ACHN (cell line): Measurements from ENCODE around the gene C4orf36.
"Not testable (repeated sequence)": the region's sequence is repeated elsewhere in the genome, so short reads cannot be mapped to it uniquely, and the experiment has no call there.

Source experiments
- DNase-seq: peaks from one replicate; pipeline ENCODE4 v3.0.0-alpha.2; 2015
- in situ Hi-C: cut with HindIII; loops from 2 replicates; pipeline ENCODE4 v1.10.0; 2017; ENCODE audit warnings: low sequenced_read_pairs, low pct_ligation_motif_present, low pct_unique_long_range_greater_than_20kb

C4orf36 gene

GRCh38 chr4:86878640-86879039 lies 13.6 kb downstream of the C4orf36 start:
- no peak for DNase-seq
- in situ Hi-C loops: no loop called here

- DNase-seq: no peak
- in situ Hi-C loops: no loop called here
Measured at GRCh38 chr4:86876894-86877685, 15.1 kb downstream of the C4orf36 start.

GRCh38 chr4:86875436-86875835 lies 16.8 kb downstream of the C4orf36 start:
- in situ Hi-C loops, DNase-seq: not testable (repeated sequence)

GRCh38 chr4:86872135-86872534 lies 20.1 kb downstream of the C4orf36 start:
- in situ Hi-C loops: no loop called here
- DNase-seq: no peak

GRCh38 chr4:86870442-86871069 lies 21.7 kb downstream of the C4orf36 start:
- no peak for DNase-seq

GRCh38 chr4:86857341-86858052 lies 34.7 kb downstream of the C4orf36 start:
- DNase-seq: no peak
- in situ Hi-C loops: no loop called here

More at GRCh38 chr4:86870442-86871069, 21.7 kb downstream of the C4orf36 start:
- in situ Hi-C loops: no loop called here

GRCh38 chr4:86856896-86857295 lies 35.3 kb downstream of the C4orf36 start:
- in situ Hi-C loops: no loop called here
- no peak for DNase-seq

GRCh38 chr4:86855572-86855971 lies 36.6 kb downstream of the C4orf36 start:
- DNase-seq: no peak
- in situ Hi-C loops: no loop called here

GRCh38 chr4:86853209-86853608 lies 39.0 kb downstream of the C4orf36 start:
- no peak for DNase-seq
- in situ Hi-C loops: no loop called here

- in situ Hi-C loops: no loop called here
- DNase-seq: no peak
Measured at GRCh38 chr4:86848732-86849619, 43.2 kb downstream of the C4orf36 start, which contains the start of gene SLC10A6. TSS of gene SLC10A6 (minus strand) at chr4:86849384. CDS start at chr4:86849115, 269 bp downstream.

GRCh38 chr4:86848136-86848535 lies 44.1 kb downstream of the C4orf36 start:
- DNase-seq: no peak
- in situ Hi-C loops: no loop called here

- in situ Hi-C loops: no loop called here
- DNase-seq: no peak
Measured at GRCh38 chr4:86847571-86847970, 44.7 kb downstream of the C4orf36 start.

- no peak for DNase-seq
- in situ Hi-C loops: no loop called here
Measured at GRCh38 chr4:86846921-86847320, 45.3 kb downstream of the C4orf36 start.

- DNase-seq: no peak
- in situ Hi-C loops: no loop called here
Measured at GRCh38 chr4:86845593-86845992, 46.6 kb downstream of the C4orf36 start.

GRCh38 chr4:86841309-86841708 lies 50.9 kb downstream of the C4orf36 start:
- no peak for DNase-seq
- in situ Hi-C loops: no loop called here

- in situ Hi-C loops: no loop called here
- DNase-seq: no peak
Measured at GRCh38 chr4:86840858-86841257, 51.4 kb downstream of the C4orf36 start.

GRCh38 chr4:86837691-86838503 lies 54.3 kb downstream of the C4orf36 start:
- in situ Hi-C loops: no loop called here
- DNase-seq: no peak

GRCh38 chr4:86835677-86836076 lies 56.5 kb downstream of the C4orf36 start:
- no peak for DNase-seq
- in situ Hi-C loops: no loop called here
